ENCODE measurements around the gene GNB3.

The GNB3 gene

GRCh38 chr12:6817662-6818157 is 23.0 kb upstream of the GNB3 start:
- Histone ChIP-seq H3K9me3 (ENCODE audit: insufficient read depth, low read length) (no peaks in the 10 kb centered on the region), H3K27me3 (ENCODE audit: low read depth, low read length) (peaks cover 43% of the 10 kb centered on the region), H3K36me3 (replicated peaks; ENCODE audit: low read depth, low read length) (no peaks in the 10 kb centered on the region), H4K20me1 (ENCODE audit: insufficient read depth, low read length) (no peaks in the 10 kb centered on the region), H3K9ac (ENCODE audit: low read length) (no peak overlapping the region), H3K4me3 (ENCODE audit: low read length) (no peak overlapping the region), H3K4me2 (ENCODE audit: low read length) (no peak overlapping the region), H3K4me1 (ENCODE audit: low read length) (peaks cover 13% of the 10 kb centered on the region), H2AFZ (ENCODE audit: low read depth, low read length) (no peak overlapping the region), H3K79me2 (ENCODE audit: low read length) (no peaks in the 10 kb centered on the region), H3K27ac (ENCODE audit: low read length) (no peak overlapping the region)
- TF ChIP-seq CTCF (IDR thresholded peaks at IDR 0.05; ENCODE audit: low read depth, low read length) (no peak), EZH2phosphoT487 (IDR thresholded peaks at IDR 0.05; ENCODE audit: low read depth) (no peak)

DNA sequence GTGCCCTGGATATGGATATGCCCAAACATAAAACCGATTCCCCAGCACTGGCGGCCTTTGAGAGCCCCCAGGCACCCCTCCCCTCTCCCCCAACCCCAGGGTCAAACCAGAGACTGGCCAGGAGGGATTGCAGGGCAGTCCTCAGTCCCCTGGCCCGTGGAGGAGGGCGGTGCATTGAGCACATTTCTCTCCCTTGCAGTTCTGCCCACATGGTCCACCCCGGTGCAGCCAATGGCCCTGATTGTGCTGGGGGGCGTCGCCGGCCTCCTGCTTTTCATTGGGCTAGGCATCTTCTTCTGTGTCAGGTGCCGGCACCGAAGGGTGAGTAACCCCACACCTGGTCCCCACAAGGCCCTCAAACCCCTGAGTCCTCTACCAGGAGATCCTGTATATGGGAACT is 22.5 kb upstream of the GNB3 start:
- H3K4me2 ChIP-seq (ENCODE audit: low read length) = no peak overlapping the region
- TF ChIP-seq CTCF (IDR thresholded peaks at IDR 0.05; ENCODE audit: low read depth, low read length) (no peak), EZH2phosphoT487 (IDR thresholded peaks at IDR 0.05; ENCODE audit: low read depth) (no peak)
- no peaks in the 10 kb centered on the region for H3K36me3 ChIP-seq (replicated peaks; ENCODE audit: low read depth, low read length)
- H3K9me3 ChIP-seq (ENCODE audit: insufficient read depth, low read length) = no peaks in the 10 kb centered on the region
- no peak overlapping the region for H2AFZ ChIP-seq (ENCODE audit: low read depth, low read length)
- peaks cover 7% of the 10 kb centered on the region for H3K4me1 ChIP-seq (ENCODE audit: low read length)
- H3K27ac ChIP-seq (ENCODE audit: low read length) = no peak overlapping the region
- H3K79me2 ChIP-seq (ENCODE audit: low read length) = no peaks in the 10 kb centered on the region
- H3K9ac ChIP-seq (ENCODE audit: low read length) = no peak overlapping the region
- peaks cover 47% of the 10 kb centered on the region for H3K27me3 ChIP-seq (ENCODE audit: low read depth, low read length)
- no peaks in the 10 kb centered on the region for H4K20me1 ChIP-seq (ENCODE audit: insufficient read depth, low read length)
- no peak overlapping the region for H3K4me3 ChIP-seq (ENCODE audit: low read length)

GRCh38 chr12:6818645-6819044 is 22.1 kb upstream of the GNB3 start:
- Histone ChIP-seq H3K27ac (ENCODE audit: low read length) (no peak overlapping the region), H3K79me2 (ENCODE audit: low read length) (no peaks in the 10 kb centered on the region), H2AFZ (ENCODE audit: low read depth, low read length) (no peak overlapping the region), H3K4me3 (ENCODE audit: low read length) (no peak overlapping the region), H3K4me2 (ENCODE audit: low read length) (no peak overlapping the region), H3K9me3 (ENCODE audit: insufficient read depth, low read length) (no peaks in the 10 kb centered on the region), H3K9ac (ENCODE audit: low read length) (no peak overlapping the region), H3K4me1 (ENCODE audit: low read length) (peaks cover 6% of the 10 kb centered on the region), H3K27me3 (ENCODE audit: low read depth, low read length) (peaks cover 47% of the 10 kb centered on the region), H3K36me3 (replicated peaks; ENCODE audit: low read depth, low read length) (no peaks in the 10 kb centered on the region), H4K20me1 (ENCODE audit: insufficient read depth, low read length) (no peaks in the 10 kb centered on the region)
- no peak for TF ChIP-seq EZH2phosphoT487 (IDR thresholded peaks at IDR 0.05; ENCODE audit: low read depth)
- no peak for TF ChIP-seq CTCF (IDR thresholded peaks at IDR 0.05; ENCODE audit: low read depth, low read length)

GRCh38 chr12:6819106-6820030 is 21.4 kb upstream of the GNB3 start:
- no peaks in the 10 kb centered on the region for H3K79me2 ChIP-seq (ENCODE audit: low read length)
- H3K4me2 ChIP-seq (ENCODE audit: low read length) = no peak overlapping the region
- TF ChIP-seq CTCF (IDR thresholded peaks at IDR 0.05; ENCODE audit: low read depth, low read length) = no peak
- TF ChIP-seq EZH2phosphoT487 (IDR thresholded peaks at IDR 0.05; ENCODE audit: low read depth) = no peak
- peaks cover 6% of the 10 kb centered on the region for H3K4me1 ChIP-seq (ENCODE audit: low read length)
- H3K27ac ChIP-seq (ENCODE audit: low read length) = no peak overlapping the region
- H3K4me3 ChIP-seq (ENCODE audit: low read length) = no peak overlapping the region
- no peaks in the 10 kb centered on the region for H3K36me3 ChIP-seq (replicated peaks; ENCODE audit: low read depth, low read length)
- H4K20me1 ChIP-seq (ENCODE audit: insufficient read depth, low read length) = no peaks in the 10 kb centered on the region
- H3K27me3 ChIP-seq (ENCODE audit: low read depth, low read length) = peaks cover 43% of the 10 kb centered on the region
- no peak overlapping the region for H2AFZ ChIP-seq (ENCODE audit: low read depth, low read length)
- H3K9me3 ChIP-seq (ENCODE audit: insufficient read depth, low read length) = no peaks in the 10 kb centered on the region
- H3K9ac ChIP-seq (ENCODE audit: low read length) = no peak overlapping the region

Data from OCI-LY3 (cell line).